HCT116 (cell line): Measurements from ENCODE around the gene SCT. TPM values are rescaled to one million over a fixed set of nuclear protein-coding genes. Genes with fewer than 3 reads are reported as not detected.

ENCODE experiments used
- ATAC-seq: fragments of 200-7000 bp; cut with Tn5 transposase; 2 replicates; pipeline ENCODE4 v1.9.1; 2020; ENCODE audit warnings: mild to moderate bottlenecking, moderate library complexity
- BruUV-seq: library from RNA; stranded (reverse); fragments of 400-500 nt; replicated peaks from 2 replicates; lab custom pipeline; 2021; lab: Mats Ljungman, UMichigan
- CTCF ChIA-PET: fragments of 300-600 bp; sonication (Branson Sonifier 250); formaldehyde crosslinking; loops from one replicate; lab custom pipeline; 2021; ENCODE audit warnings: antibody characterized with exemption; lab: Charles Lee
- POLR2A ChIA-PET: fragments of 300-600, 350-600 bp; sonication (Branson Sonifier 250); formaldehyde crosslinking; loops from one replicate; lab custom pipeline; 2021; ENCODE audit warnings: antibody characterized with exemption; lab: Charles Lee
- RAD21 ChIA-PET, 2 experiments: fragments of 300-600 bp; sonication (Branson Sonifier 250); formaldehyde crosslinking; loops; one replicate each; lab custom pipeline; 2023; ENCODE audit warnings: low total read pairs in 2 of 2; ENCODE audit not compliant: uncharacterized antibody in 2 of 2, unreplicated experiment in 2 of 2, low non-redundant PET in 1 of 2; lab: Charles Lee
- DNase-seq: peaks from one replicate; pipeline ENCODE4 v3.0.0-alpha.2; 2010; ENCODE audit warnings: low read depth, low spot score
- H2AFZ ChIP-seq: fragments of 200-600 bp; shearing (Covaris generic), sonication (generic); 2 replicates; pipeline ENCODE4 v1.6.1; 2017; ENCODE audit warnings: low read depth, mixed run types, mixed read lengths, antibody characterized with exemption, low read length; ENCODE audit not compliant: poor library complexity, severe bottlenecking
- H3K27ac ChIP-seq: 2 replicates; pipeline ENCODE4 v1.5.1; 2012; ENCODE audit warnings: low read depth, low read length
- H3K27me3 ChIP-seq: fragments of 200-600 bp; sonication (generic); 2 replicates; pipeline ENCODE4 v1.6.1; 2016; ENCODE audit warnings: mixed run types, low read length, mixed read lengths; ENCODE audit not compliant: insufficient read depth
- H3K36me3 ChIP-seq, 2 experiments: fragments of 200-500 bp in 1 of 2; fragments of 200-600 bp in 1 of 2; sonication (Bioruptor generic) in 1 of 2; sonication (generic) in 1 of 2; 2 replicates each; pipeline versions ENCODE4 v1.5.1 to v1.6.1; 2014 to 2016; ENCODE audit warnings: low read length in 2 of 2, inconsistent platforms in 1 of 2, mixed read lengths in 1 of 2, mixed run types in 1 of 2; ENCODE audit not compliant: insufficient read depth in 2 of 2, control insufficient read depth in 1 of 2
- H3K4me1 ChIP-seq, 2 experiments: fragments of 200-600 bp in 1 of 2; sonication (generic) in 1 of 2; 2 replicates each; pipeline versions ENCODE4 v1.5.1 to v1.6.1; 2012 to 2017; ENCODE audit warnings: low read length in 2 of 2, inconsistent platforms in 1 of 2, mild to moderate bottlenecking in 1 of 2, mixed read lengths in 1 of 2, mixed run types in 1 of 2, moderate library complexity in 1 of 2; ENCODE audit not compliant: insufficient read depth in 2 of 2, control insufficient read depth in 1 of 2
- H3K4me2 ChIP-seq: fragments of 200-600 bp; sonication (generic); 2 replicates; pipeline ENCODE4 v1.6.1; 2017; ENCODE audit warnings: mixed run types, low read length, mixed read lengths
- H3K4me3 ChIP-seq, 2 experiments: fragments of 200-600 bp in 1 of 2; sonication (generic) in 1 of 2; replicated peaks in 1 of 2; 2 replicates each; pipeline ENCODE4 v1.5.1; 2011 to 2016; ENCODE audit warnings: low read length in 2 of 2, control low read depth in 1 of 2, low read depth in 1 of 2, mild to moderate bottlenecking in 1 of 2, mixed read lengths in 1 of 2, mixed run types in 1 of 2
- H3K79me2 ChIP-seq: fragments of 200-600 bp; sonication (generic); 2 replicates; pipeline ENCODE4 v1.6.1; 2017; ENCODE audit warnings: mild to moderate bottlenecking, mixed run types, low read length, moderate library complexity, mixed read lengths; ENCODE audit not compliant: insufficient read depth
- H3K9ac ChIP-seq: fragments of 200-600 bp; sonication (generic); 2 replicates; pipeline ENCODE4 v1.6.1; 2016; ENCODE audit warnings: low read length, mixed read lengths
- H3K9me2 ChIP-seq: fragments of 200-600 bp; sonication (generic), shearing (Covaris generic); 2 replicates; pipeline ENCODE4 v1.6.1; 2017; ENCODE audit warnings: mixed run types, mild to moderate bottlenecking, moderate library complexity; ENCODE audit not compliant: insufficient read depth
- H3K9me3 ChIP-seq, 2 experiments: fragments of 200-500 bp in 1 of 2; fragments of 200-600 bp in 1 of 2; sonication (Bioruptor generic) in 1 of 2; sonication (generic) in 1 of 2; 2 replicates each; pipeline ENCODE4 v1.6.1; 2014 to 2017; ENCODE audit warnings: low read length in 2 of 2, mixed read lengths in 2 of 2, inconsistent platforms in 1 of 2, low read depth in 1 of 2, mild to moderate bottlenecking in 1 of 2, mixed run types in 1 of 2, moderate library complexity in 1 of 2; ENCODE audit not compliant: control insufficient read depth in 1 of 2, insufficient read depth in 1 of 2
- H4K20me1 ChIP-seq: fragments of 200-600 bp; sonication (generic), shearing (Covaris generic); 2 replicates; pipeline ENCODE4 v1.6.1; 2017; ENCODE audit warnings: mixed run types, mild to moderate bottlenecking, moderate library complexity; ENCODE audit not compliant: insufficient read depth
- ATF3 ChIP-seq: IDR thresholded peaks from 2 replicates; pipeline ENCODE4 v1.6.1; 2012
- CEBPB ChIP-seq: IDR thresholded peaks from 2 replicates; pipeline ENCODE4 v1.6.1; 2012; ENCODE audit warnings: low read depth
- ELF1 ChIP-seq: IDR thresholded peaks from 2 replicates; pipeline ENCODE4 v1.6.1; 2012; ENCODE audit warnings: low read depth, borderline replicate concordance
- EZH2phosphoT487 ChIP-seq: fragments of 200-600 bp; IDR thresholded peaks from 2 replicates; pipeline ENCODE4 v1.6.1; 2018; ENCODE audit warnings: antibody characterized with exemption, borderline replicate concordance
- FOSL1 ChIP-seq: IDR thresholded peaks from 2 replicates; pipeline ENCODE4 v1.6.1; 2012; ENCODE audit warnings: low read depth
- JUND ChIP-seq: IDR thresholded peaks from 2 replicates; pipeline ENCODE4 v1.6.1; 2012
- POLR2A ChIP-seq: IDR thresholded peaks from 2 replicates; pipeline ENCODE4 v1.7.0; 2011; ENCODE audit warnings: borderline replicate concordance; ENCODE audit not compliant: insufficient read depth, insufficient read length; ENCODE audit errors: extremely low read depth
- POLR2AphosphoS5 ChIP-seq: IDR thresholded peaks from 2 replicates; pipeline ENCODE4 v1.6.1; 2011; ENCODE audit warnings: mild to moderate bottlenecking, low read depth, low read length, moderate library complexity
- RAD21 ChIP-seq: IDR thresholded peaks from 2 replicates; pipeline ENCODE4 v1.6.1; 2012; ENCODE audit warnings: low read depth, mild to moderate bottlenecking
- SP1 ChIP-seq: IDR thresholded peaks from 2 replicates; pipeline ENCODE4 v1.6.1; 2012; ENCODE audit warnings: low read depth
- SRF ChIP-seq: IDR thresholded peaks from 2 replicates; pipeline ENCODE4 v1.6.1; 2012; ENCODE audit warnings: low read depth
- YY1 ChIP-seq: IDR thresholded peaks from 2 replicates; pipeline ENCODE4 v1.6.1; 2011; ENCODE audit warnings: low read length, low read depth, moderate library complexity, mild to moderate bottlenecking; ENCODE audit not compliant: insufficient replicate concordance; ENCODE audit errors: extremely low read depth
- ZFX ChIP-seq: fragments of 450-650 bp; IDR thresholded peaks from 2 replicates; pipeline ENCODE4 v1.6.1; 2017
- intact Hi-C: fragments of 100-400 bp; cut with micrococcal nuclease; formaldehyde crosslinking; loops from 2 replicates; pipeline ENCODE4 v1.10.0; 2022
- total RNA-seq: library from RNA; stranded (reverse); gene quantifications from one replicate; pipeline ENCODE4 v1.2.1, GENCODE V29; 2021; ENCODE audit not compliant: unreplicated experiment
- TF ChIP-seq, protein P1 (sequence below): IDR thresholded peaks from 2 replicates; pipeline ENCODE4 v1.6.1; 2011; ENCODE audit warnings: mild to moderate bottlenecking, low read length, moderate library complexity; ENCODE audit not compliant: insufficient replicate concordance; ENCODE audit errors: extremely low read depth
- TF ChIP-seq, protein P2 (sequence below), 3 experiments: fragments of 200-600 bp in 1 of 3; sonication (generic) in 1 of 3; IDR thresholded peaks in 2 of 3; conservative IDR thresholded peaks in 1 of 3; 2 replicates each; pipeline ENCODE4 v1.5.1; 2012 to 2017; ENCODE audit warnings: low read depth in 2 of 3, low read length in 2 of 3, antibody characterized with exemption in 1 of 3, borderline replicate concordance in 1 of 3, control low read depth in 1 of 3, mild to moderate bottlenecking in 1 of 3, mixed read lengths in 1 of 3, mixed run types in 1 of 3, moderate library complexity in 1 of 3; ENCODE audit not compliant: insufficient read depth in 1 of 3

Gene SCT
- total RNA-seq, 1 experiment from 2014 or later: not detected

GRCh38 chr11:618856-619627 lies 7.9 kb downstream of the SCT start:
- ChIA-PET POLR2A (no interaction called here), CTCF (no interaction called here)
- no TSS peak for BruUV-seq

More at GRCh38 chr11:618856-619627, 7.9 kb downstream of the SCT start:
- H3K27ac ChIP-seq: no peak overlapping the region
- ATAC-seq: no peak
- H3K4me1 ChIP-seq: peaks cover 0 to 33% of the 10 kb centered on the region in 2 experiments; a peak in 3 of 4 replicates
- TF ChIP-seq SRF (no peak), SP1 (no peak), CEBPB (no peak), POLR2A (no peak), ELF1 (no peak), FOSL1 (no peak), RAD21 (no peak), ATF3 (no peak), POLR2AphosphoS5 (no peak), ZFX (no peak), JUND (no peak), EZH2phosphoT487 (no peak), YY1 (no peak)
- TF ChIP-seq, protein P1, sequence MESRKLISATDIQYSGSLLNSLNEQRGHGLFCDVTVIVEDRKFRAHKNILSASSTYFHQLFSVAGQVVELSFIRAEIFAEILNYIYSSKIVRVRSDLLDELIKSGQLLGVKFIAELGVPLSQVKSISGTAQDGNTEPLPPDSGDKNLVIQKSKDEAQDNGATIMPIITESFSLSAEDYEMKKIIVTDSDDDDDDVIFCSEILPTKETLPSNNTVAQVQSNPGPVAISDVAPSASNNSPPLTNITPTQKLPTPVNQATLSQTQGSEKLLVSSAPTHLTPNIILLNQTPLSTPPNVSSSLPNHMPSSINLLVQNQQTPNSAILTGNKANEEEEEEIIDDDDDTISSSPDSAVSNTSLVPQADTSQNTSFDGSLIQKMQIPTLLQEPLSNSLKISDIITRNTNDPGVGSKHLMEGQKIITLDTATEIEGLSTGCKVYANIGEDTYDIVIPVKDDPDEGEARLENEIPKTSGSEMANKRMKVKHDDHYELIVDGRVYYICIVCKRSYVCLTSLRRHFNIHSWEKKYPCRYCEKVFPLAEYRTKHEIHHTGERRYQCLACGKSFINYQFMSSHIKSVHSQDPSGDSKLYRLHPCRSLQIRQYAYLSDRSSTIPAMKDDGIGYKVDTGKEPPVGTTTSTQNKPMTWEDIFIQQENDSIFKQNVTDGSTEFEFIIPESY: no peak
- TF ChIP-seq, protein P2, sequence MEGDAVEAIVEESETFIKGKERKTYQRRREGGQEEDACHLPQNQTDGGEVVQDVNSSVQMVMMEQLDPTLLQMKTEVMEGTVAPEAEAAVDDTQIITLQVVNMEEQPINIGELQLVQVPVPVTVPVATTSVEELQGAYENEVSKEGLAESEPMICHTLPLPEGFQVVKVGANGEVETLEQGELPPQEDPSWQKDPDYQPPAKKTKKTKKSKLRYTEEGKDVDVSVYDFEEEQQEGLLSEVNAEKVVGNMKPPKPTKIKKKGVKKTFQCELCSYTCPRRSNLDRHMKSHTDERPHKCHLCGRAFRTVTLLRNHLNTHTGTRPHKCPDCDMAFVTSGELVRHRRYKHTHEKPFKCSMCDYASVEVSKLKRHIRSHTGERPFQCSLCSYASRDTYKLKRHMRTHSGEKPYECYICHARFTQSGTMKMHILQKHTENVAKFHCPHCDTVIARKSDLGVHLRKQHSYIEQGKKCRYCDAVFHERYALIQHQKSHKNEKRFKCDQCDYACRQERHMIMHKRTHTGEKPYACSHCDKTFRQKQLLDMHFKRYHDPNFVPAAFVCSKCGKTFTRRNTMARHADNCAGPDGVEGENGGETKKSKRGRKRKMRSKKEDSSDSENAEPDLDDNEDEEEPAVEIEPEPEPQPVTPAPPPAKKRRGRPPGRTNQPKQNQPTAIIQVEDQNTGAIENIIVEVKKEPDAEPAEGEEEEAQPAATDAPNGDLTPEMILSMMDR (IDR thresholded peaks at IDR 0.05 in 2 of 3, conservative IDR thresholded peaks at IDR 0.05 in 1 of 3; ENCODE audit: borderline replicate concordance in 1 of 3, insufficient read depth in 1 of 3, low read depth in 2 of 3, low read length in 2 of 3): no peak
- H3K9ac ChIP-seq: no peak overlapping the region
- peaks cover 20% of the 10 kb centered on the region; the same call in 1 of the 2 replicates for H3K79me2 ChIP-seq
- no peak for DNase-seq
- peaks cover 3 to 4% of the 10 kb centered on the region in 2 experiments; a peak in 2 of 4 replicates for H3K36me3 ChIP-seq
- no peaks in the 10 kb centered on the region for H3K9me3 ChIP-seq
- RAD21 ChIA-PET: no interaction called here
- no peaks in the 10 kb centered on the region for H3K9me2 ChIP-seq
- H4K20me1 ChIP-seq: peaks cover 1% of the 10 kb centered on the region; the same call in 1 of the 2 replicates
- H2AFZ ChIP-seq: no peak overlapping the region
- no peaks in the 10 kb centered on the region for H3K27me3 ChIP-seq
- H3K4me3 ChIP-seq: no peak overlapping the region
- intact Hi-C loops: no loop called here
- H3K4me2 ChIP-seq: no peak overlapping the region
